ENCODE data around the gene FNDC3B. TPM values are rescaled to one million over a fixed set of nuclear protein-coding genes. Genes with fewer than 3 reads are reported as not detected.

Gene FNDC3B
- total and polyA plus RNA-seq, 2 donors (not counting 3 experiments of a cell fraction or from before 2014, with no cell fraction given) = 91.6 to 295 TPM

DNA sequence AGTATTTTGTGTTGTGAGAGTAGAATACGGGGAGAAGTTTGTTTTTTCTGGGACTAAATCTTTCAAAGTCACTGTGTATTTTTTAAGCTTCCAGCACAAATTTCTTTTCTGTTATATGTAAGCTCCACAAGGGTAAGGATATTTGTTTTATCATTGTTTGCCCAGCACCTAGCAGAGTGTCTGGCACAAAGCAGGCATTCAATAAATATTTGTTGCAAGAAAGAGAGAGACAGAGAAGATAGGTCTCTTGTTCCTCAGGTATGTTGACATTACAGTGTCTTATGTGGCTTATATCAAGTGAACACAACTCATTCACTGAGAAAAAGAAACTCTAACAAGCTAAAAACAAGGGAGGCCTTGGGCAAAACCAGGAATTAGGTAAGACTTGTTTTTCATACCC, 26.6 kb upstream of the FNDC3B start:
- Histone ChIP-seq H3K36me3 (ENCODE audit: control insufficient read depth in 2 of 2, extremely low read depth in 1 of 2, insufficient read depth in 2 of 2, low read length in 2 of 2) (no peaks in the 10 kb centered on the region), H2AFZ (ENCODE audit: low read depth, low read length) (no peak overlapping the region), H3K9me1 (replicated peaks; ENCODE audit: control insufficient read depth, extremely low read depth, insufficient read depth, low read length) (no peaks in the 10 kb centered on the region), H3K27me3 (ENCODE audit: control insufficient read depth in 2 of 2, insufficient read depth in 2 of 2, low read length in 2 of 2) (no peaks in the 10 kb centered on the region), H3K4me1 (ENCODE audit: control insufficient read depth, extremely low read depth, insufficient read depth, low read length) (no peaks in the 10 kb centered on the region), H3K79me2 (ENCODE audit: control insufficient read depth, insufficient read depth, low read length) (no peaks in the 10 kb centered on the region), H4K20me1 (replicated peaks; ENCODE audit: control insufficient read depth, extremely low read depth, insufficient read depth, low read length) (no peaks in the 10 kb centered on the region), H3K27ac (ENCODE audit: insufficient read depth, low read depth, low read length) (no peak overlapping the region), H3K9ac (replicated peaks; ENCODE audit: extremely low read depth, insufficient read depth, low read length) (no peak overlapping the region), H3K4me2 (ENCODE audit: insufficient read depth, low read length) (no peak overlapping the region), H3K9me3 (replicated peaks; ENCODE audit: control insufficient read depth, insufficient read depth, low read length) (no peaks in the 10 kb centered on the region), H3K4me3 (replicated peaks in 1 of 3; ENCODE audit: insufficient read depth in 1 of 3, low read depth in 1 of 3, low read length in 3 of 3) (no peak overlapping the region)
- intact Hi-C loops (cut with micrococcal nuclease) = no loop called here
- DNase-seq (ENCODE audit: low read depth, low spot score) = no peak
- no peak for FAIRE-seq
- BruUV-seq (replicated peaks) = no TSS peak
- CTCF ChIA-PET = interaction anchor here (0.9 to 1.2 kb wide), 2 partner anchors 15 to 29 kb away, joined by 3 to 4 read pairs; no protein-coding TSS in a partner anchor
- POLR2A ChIA-PET = no interaction called here
- dilution Hi-C loops (cut with MboI; ENCODE audit: extremely low pct_ligation_motif_present, low sequenced_read_pairs) = no loop called here
- TF ChIP-seq MAX (IDR thresholded peaks at IDR 0.05; ENCODE audit: insufficient read depth, insufficient read length) (no peak), GATA2 (IDR thresholded peaks at IDR 0.05; ENCODE audit: insufficient read depth, insufficient read length, low read depth, low read length) (no peak), FOS (IDR thresholded peaks at IDR 0.05; ENCODE audit: borderline replicate concordance, insufficient read depth, low read length) (no peak), MYC (IDR thresholded peaks at IDR 0.05; ENCODE audit: low read depth, low read length) (no peak), EZH2 (IDR thresholded peaks at IDR 0.05; ENCODE audit: borderline replicate concordance, low read depth, low read length, severe bottlenecking) (no peak), POLR2A (IDR thresholded peaks at IDR 0.05; ENCODE audit: low read depth, low read length) (no peak), JUN (IDR thresholded peaks at IDR 0.05; ENCODE audit: borderline replicate concordance, insufficient read depth, insufficient read length, low read depth) (no peak), POLR2AphosphoS5 (IDR thresholded peaks at IDR 0.05; ENCODE audit: insufficient read depth, low read depth, low read length) (no peak)
- TF ChIP-seq, protein P1, sequence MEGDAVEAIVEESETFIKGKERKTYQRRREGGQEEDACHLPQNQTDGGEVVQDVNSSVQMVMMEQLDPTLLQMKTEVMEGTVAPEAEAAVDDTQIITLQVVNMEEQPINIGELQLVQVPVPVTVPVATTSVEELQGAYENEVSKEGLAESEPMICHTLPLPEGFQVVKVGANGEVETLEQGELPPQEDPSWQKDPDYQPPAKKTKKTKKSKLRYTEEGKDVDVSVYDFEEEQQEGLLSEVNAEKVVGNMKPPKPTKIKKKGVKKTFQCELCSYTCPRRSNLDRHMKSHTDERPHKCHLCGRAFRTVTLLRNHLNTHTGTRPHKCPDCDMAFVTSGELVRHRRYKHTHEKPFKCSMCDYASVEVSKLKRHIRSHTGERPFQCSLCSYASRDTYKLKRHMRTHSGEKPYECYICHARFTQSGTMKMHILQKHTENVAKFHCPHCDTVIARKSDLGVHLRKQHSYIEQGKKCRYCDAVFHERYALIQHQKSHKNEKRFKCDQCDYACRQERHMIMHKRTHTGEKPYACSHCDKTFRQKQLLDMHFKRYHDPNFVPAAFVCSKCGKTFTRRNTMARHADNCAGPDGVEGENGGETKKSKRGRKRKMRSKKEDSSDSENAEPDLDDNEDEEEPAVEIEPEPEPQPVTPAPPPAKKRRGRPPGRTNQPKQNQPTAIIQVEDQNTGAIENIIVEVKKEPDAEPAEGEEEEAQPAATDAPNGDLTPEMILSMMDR (IDR thresholded peaks at IDR 0.05; ENCODE audit: extremely low read depth in 1 of 2, insufficient read depth in 1 of 2, low read depth in 1 of 2, low read length in 2 of 2) = no peak
